Activated CD8-positive, alpha-beta T cell treated with anti-CD3 and anti-CD28 coated beads for 36 hours (primary cell): ENCODE data around the gene USP9X. TPM values are rescaled to one million over a fixed set of nuclear protein-coding genes. Genes with fewer than 3 reads are reported as not detected.
"Not testable (repeated sequence)": the region's sequence is repeated elsewhere in the genome, so short reads cannot be mapped to it uniquely, and the experiment has no call there.

Experiments used
- ATAC-seq: fragments of 200-7000 bp; cut with Tn5 transposase; one replicate; pipeline ENCODE4 v1.10.0; 2021; ENCODE audit warnings: mild to moderate bottlenecking, moderate library complexity
- CTCF ChIA-PET: fragments of 350-600 bp; sonication (Branson Sonifier 250); formaldehyde crosslinking; loops from one replicate; lab custom pipeline; 2021; ENCODE audit warnings: antibody characterized with exemption; lab: Charles Lee
- POLR2A ChIA-PET: fragments of 350-600 bp; sonication (Branson Sonifier 250); formaldehyde crosslinking; loops from one replicate; lab custom pipeline; 2021; ENCODE audit warnings: antibody characterized with exemption; lab: Charles Lee
- DNase-seq: peaks from one replicate; pipeline ENCODE4 v3.0.0-alpha.2; 2020
- H3K27ac Mint-ChIP-seq: one replicate; pipeline ENCODE4 v1.8.0; 2021; ENCODE audit warnings: mild to moderate bottlenecking, mixed read lengths
- H3K27me3 Mint-ChIP-seq: one replicate; pipeline ENCODE4 v1.8.0; 2021; ENCODE audit warnings: mixed read lengths
- H3K36me3 Mint-ChIP-seq: one replicate; pipeline ENCODE4 v1.8.0; 2021; ENCODE audit warnings: low read depth, mixed read lengths
- H3K4me1 Mint-ChIP-seq: one replicate; pipeline ENCODE4 v1.8.0; 2021; ENCODE audit warnings: low read depth, mixed read lengths
- H3K4me3 Mint-ChIP-seq: one replicate; pipeline ENCODE4 v1.8.0; 2021; ENCODE audit warnings: mild to moderate bottlenecking, moderate library complexity, mixed read lengths
- H3K9me3 Mint-ChIP-seq: one replicate; pipeline ENCODE4 v1.8.0; 2021; ENCODE audit warnings: mixed read lengths
- intact Hi-C: fragments of 100-400 bp; cut with micrococcal nuclease; formaldehyde crosslinking; loops from one replicate; pipeline ENCODE4 v1.10.0; 2022
- total RNA-seq, 2 experiments: library from RNA; stranded (reverse); gene quantifications; one replicate each; pipeline ENCODE4 v1.2.3, GENCODE V29; 2021
- TF ChIP-seq, protein P1 (sequence below): fragments of 200-600 bp; IDR thresholded peaks from one replicate; pipeline ENCODE4 v1.8.0; 2022; ENCODE audit warnings: antibody characterized with exemption, mild to moderate bottlenecking

USP9X gene
- total RNA-seq, 2 experiments from 2014 or later, result 58.7 to 60.5 TPM

- DNase-seq, result no peak
- TF ChIP-seq, protein P1, sequence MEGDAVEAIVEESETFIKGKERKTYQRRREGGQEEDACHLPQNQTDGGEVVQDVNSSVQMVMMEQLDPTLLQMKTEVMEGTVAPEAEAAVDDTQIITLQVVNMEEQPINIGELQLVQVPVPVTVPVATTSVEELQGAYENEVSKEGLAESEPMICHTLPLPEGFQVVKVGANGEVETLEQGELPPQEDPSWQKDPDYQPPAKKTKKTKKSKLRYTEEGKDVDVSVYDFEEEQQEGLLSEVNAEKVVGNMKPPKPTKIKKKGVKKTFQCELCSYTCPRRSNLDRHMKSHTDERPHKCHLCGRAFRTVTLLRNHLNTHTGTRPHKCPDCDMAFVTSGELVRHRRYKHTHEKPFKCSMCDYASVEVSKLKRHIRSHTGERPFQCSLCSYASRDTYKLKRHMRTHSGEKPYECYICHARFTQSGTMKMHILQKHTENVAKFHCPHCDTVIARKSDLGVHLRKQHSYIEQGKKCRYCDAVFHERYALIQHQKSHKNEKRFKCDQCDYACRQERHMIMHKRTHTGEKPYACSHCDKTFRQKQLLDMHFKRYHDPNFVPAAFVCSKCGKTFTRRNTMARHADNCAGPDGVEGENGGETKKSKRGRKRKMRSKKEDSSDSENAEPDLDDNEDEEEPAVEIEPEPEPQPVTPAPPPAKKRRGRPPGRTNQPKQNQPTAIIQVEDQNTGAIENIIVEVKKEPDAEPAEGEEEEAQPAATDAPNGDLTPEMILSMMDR, result no peak
- ChIA-PET POLR2A (no interaction called here), CTCF (no interaction called here)
- H3K27me3 Mint-ChIP-seq, result no peaks in the 10 kb centered on the region
- no peak overlapping the region for H3K4me3 Mint-ChIP-seq
- no peak overlapping the region for H3K27ac Mint-ChIP-seq
- intact Hi-C loops, result no loop called here
- H3K36me3 Mint-ChIP-seq, result peaks cover 53% of the 10 kb centered on the region
- H3K4me1 Mint-ChIP-seq, result peaks cover 4% of the 10 kb centered on the region
- H3K9me3 Mint-ChIP-seq, result peaks cover 3% of the 10 kb centered on the region
- no peak for ATAC-seq
Observed at GRCh38 chrX:41200785-41201184, 115.5 kb downstream of the USP9X start.

DNA sequence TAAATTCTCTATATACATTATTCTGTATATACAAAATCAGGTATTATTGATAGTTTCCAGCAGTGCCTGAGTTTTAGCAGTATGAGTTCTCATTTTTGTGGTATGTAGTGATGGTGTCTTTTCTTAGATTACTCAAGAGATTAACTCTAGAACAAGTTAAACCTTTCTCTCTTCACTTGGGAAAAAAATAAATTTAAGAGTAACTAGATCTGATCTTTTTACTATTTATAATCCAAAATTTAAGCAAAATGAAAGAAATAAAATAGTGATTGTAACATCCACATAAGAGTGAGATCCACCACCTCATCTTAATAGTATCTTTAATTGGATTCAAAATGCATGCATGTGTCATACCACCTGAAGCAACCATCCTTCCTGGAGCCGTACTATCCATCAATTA lies 124.6 kb downstream of the USP9X start:
- no peak for ATAC-seq
- CTCF ChIA-PET, result no interaction called here
- intact Hi-C loops, result no loop called here
- Mint-ChIP-seq H3K9me3 (peaks cover 16% of the 10 kb centered on the region), H3K4me1 (no peaks in the 10 kb centered on the region), H3K27ac (no peak overlapping the region), H3K36me3 (peaks cover 62% of the 10 kb centered on the region), H3K27me3 (no peaks in the 10 kb centered on the region), H3K4me3 (no peak overlapping the region)
- DNase-seq, result no peak
- TF ChIP-seq, protein P1, result no peak
- POLR2A ChIA-PET, result no interaction called here

DNA sequence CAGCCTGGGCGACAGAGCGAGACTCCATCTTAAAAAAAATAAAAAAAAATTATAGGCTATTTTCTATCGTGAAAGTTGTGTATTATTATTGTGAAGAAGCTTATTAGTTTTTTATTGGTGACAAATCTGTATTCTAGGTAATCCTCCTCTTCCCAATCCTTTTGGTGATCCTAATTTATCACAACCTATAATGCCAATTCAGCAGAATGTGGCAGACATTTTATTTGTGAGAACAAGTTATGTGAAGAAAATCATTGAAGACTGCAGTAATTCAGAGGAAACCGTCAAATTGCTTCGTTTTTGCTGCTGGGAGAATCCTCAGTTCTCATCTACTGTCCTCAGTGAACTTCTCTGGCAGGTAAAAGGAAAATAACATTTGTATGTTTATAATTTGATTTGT lies 139.4 kb downstream of the USP9X start:
- no peaks in the 10 kb centered on the region for H3K27me3 Mint-ChIP-seq
- ChIA-PET CTCF (no interaction called here), POLR2A (no interaction called here)
- H3K4me3 Mint-ChIP-seq, result no peak overlapping the region
- peaks cover 31% of the 10 kb centered on the region for H3K36me3 Mint-ChIP-seq
- H3K27ac Mint-ChIP-seq, result no peak overlapping the region
- DNase-seq (no peak), ATAC-seq (no peak)
- TF ChIP-seq, protein P1, result no peak
- intact Hi-C loops, result no loop called here
- no peaks in the 10 kb centered on the region for H3K9me3 Mint-ChIP-seq
- H3K4me1 Mint-ChIP-seq, result no peaks in the 10 kb centered on the region

DNA sequence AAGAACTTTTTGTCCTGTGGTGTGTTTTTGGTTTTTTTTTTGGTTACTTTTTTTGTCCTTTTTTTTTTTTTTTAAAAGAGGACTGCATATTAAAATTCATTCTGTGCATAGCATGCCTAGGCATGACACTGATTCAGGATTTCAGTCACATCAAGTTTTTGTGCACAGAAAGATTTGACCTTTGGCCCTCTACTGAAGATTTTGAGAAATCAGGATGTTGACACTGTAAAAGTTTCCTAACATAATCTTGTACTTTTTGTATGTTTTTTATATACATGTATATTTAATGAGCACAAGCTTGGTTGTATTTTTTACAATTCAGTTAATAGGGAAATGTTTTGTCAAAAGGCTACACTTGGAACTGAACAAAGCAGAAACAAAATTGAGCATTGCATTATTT lies 148.7 kb downstream of the USP9X start:
- CTCF ChIA-PET, result no interaction called here
- POLR2A ChIA-PET, result no interaction called here

DNA sequence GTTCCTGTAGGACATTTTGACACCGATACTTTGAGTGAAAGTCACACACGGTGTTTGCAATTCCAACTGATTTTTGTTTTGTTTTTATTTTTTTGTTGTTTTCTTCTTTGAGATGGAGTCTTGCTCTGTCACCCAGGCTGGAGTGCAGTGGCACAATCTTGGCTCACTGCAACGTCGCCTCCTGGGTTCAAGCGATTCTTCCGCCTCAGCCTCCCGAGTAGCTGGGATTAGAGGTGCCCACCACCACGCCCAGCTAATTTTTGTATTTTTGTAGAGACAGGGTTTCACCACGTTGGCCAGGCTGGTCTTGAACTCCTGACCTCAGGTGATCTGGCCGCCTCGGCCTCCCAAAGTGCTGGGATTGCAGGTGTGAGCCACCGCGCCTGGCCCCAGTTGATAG lies 149.2 kb downstream of the USP9X start:
- ATAC-seq, H3K27me3 Mint-ChIP-seq, DNase-seq, CTCF ChIA-PET, H3K4me3 Mint-ChIP-seq, H3K4me1 Mint-ChIP-seq, intact Hi-C loops, H3K27ac Mint-ChIP-seq, POLR2A ChIA-PET, H3K9me3 Mint-ChIP-seq: not testable (repeated sequence)
- H3K36me3 Mint-ChIP-seq, result peaks cover 17% of the 10 kb centered on the region

More for the DNA sequence above, 148.7 kb downstream of the USP9X start:
- DNase-seq, result no peak
- TF ChIP-seq, protein P1, result no peak
- peaks cover 10% of the 10 kb centered on the region for H3K4me1 Mint-ChIP-seq
- no peaks in the 10 kb centered on the region for H3K9me3 Mint-ChIP-seq
- peaks cover 18% of the 10 kb centered on the region for H3K36me3 Mint-ChIP-seq
- no peak for ATAC-seq
- no peak overlapping the region for H3K27ac Mint-ChIP-seq
- intact Hi-C loops, result no loop called here
- H3K27me3 Mint-ChIP-seq, result no peaks in the 10 kb centered on the region
- no peak overlapping the region for H3K4me3 Mint-ChIP-seq

DNA sequence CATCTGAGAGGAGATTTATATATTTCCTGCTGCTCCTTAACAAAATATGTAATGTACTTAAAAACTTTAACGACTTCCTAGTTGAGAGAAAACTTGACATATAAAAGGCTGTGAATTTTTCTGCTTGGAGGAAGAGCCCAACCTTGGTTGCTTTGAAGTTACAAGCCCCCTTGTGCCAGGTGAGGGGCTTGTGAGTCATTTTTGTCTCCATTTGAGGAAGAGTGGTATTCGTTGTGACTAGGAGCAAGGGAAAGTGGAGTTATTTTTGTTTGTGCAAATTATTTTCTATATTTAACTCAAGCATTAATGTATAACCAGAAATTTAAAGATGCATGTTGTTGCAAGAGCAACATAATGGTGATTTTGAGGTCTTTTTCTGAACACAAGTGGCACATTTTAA lies 149.7 kb downstream of the USP9X start:
- H3K27ac Mint-ChIP-seq, result no peak overlapping the region
- no peaks in the 10 kb centered on the region for H3K9me3 Mint-ChIP-seq
- intact Hi-C loops, result no loop called here
- ChIA-PET POLR2A (no interaction called here), CTCF (no interaction called here)
- H3K4me3 Mint-ChIP-seq, result no peak overlapping the region
- no peak for ATAC-seq
- H3K27me3 Mint-ChIP-seq, result no peaks in the 10 kb centered on the region
- peaks cover 10% of the 10 kb centered on the region for H3K4me1 Mint-ChIP-seq
- H3K36me3 Mint-ChIP-seq, result peaks cover 15% of the 10 kb centered on the region
- no peak for DNase-seq
- TF ChIP-seq, protein P1, result no peak
